Tibial nerve (tissue), 4 donors: Measurements from ENCODE around the gene HCFC1R1.

ENCODE experiments used
- EP300 ChIP-seq, 2 donors: sonication (generic); formaldehyde crosslinking; IDR thresholded peaks; one replicate each; pipeline ENCODE4 v1.6.1; 2017; ENCODE audit warnings: antibody characterized with exemption in 2 of 2, mild to moderate bottlenecking in 1 of 2
- POLR2A ChIP-seq, 2 donors: fragments of 450-650 bp; IDR thresholded peaks; one replicate each; pipeline ENCODE4 v1.6.1; 2017; ENCODE audit warnings: antibody characterized with exemption in 2 of 2, mild to moderate bottlenecking in 2 of 2, moderate library complexity in 2 of 2
- TF ChIP-seq, protein P1 (sequence below), 5 experiments: fragments of 200-600 bp in 3 of 5; fragments of 450-650 bp in 2 of 5; sonication (generic) in 3 of 5; IDR thresholded peaks; one replicate each; pipeline ENCODE4 v1.5.1; 2016 to 2019; ENCODE audit warnings: antibody characterized with exemption in 5 of 5, mild to moderate bottlenecking in 3 of 5, moderate library complexity in 2 of 5

DNA sequence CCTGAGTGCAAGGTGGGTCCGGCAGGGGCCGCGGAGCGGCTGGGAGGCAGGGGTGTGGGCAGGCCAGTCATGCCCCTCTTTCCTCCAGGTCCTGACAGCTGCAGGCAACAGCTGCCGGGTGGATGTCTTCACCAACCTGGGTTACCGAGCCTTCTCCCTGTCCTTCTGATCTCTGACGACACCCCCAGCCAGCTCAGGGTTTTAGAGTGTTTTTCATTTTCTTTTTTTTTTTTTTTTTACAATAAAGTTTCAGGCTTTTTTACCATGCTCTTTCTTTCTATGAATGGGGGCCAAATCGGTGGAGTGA lies 3.7 kb upstream of the HCFC1R1 start:
- TF ChIP-seq, protein P1, sequence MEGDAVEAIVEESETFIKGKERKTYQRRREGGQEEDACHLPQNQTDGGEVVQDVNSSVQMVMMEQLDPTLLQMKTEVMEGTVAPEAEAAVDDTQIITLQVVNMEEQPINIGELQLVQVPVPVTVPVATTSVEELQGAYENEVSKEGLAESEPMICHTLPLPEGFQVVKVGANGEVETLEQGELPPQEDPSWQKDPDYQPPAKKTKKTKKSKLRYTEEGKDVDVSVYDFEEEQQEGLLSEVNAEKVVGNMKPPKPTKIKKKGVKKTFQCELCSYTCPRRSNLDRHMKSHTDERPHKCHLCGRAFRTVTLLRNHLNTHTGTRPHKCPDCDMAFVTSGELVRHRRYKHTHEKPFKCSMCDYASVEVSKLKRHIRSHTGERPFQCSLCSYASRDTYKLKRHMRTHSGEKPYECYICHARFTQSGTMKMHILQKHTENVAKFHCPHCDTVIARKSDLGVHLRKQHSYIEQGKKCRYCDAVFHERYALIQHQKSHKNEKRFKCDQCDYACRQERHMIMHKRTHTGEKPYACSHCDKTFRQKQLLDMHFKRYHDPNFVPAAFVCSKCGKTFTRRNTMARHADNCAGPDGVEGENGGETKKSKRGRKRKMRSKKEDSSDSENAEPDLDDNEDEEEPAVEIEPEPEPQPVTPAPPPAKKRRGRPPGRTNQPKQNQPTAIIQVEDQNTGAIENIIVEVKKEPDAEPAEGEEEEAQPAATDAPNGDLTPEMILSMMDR (IDR thresholded peaks at IDR 0.05): no peak
- TF ChIP-seq POLR2A (IDR thresholded peaks at IDR 0.05): no peak
- TF ChIP-seq EP300 (IDR thresholded peaks at IDR 0.05): no peak
